Right lung (tissue), 5 donors: Measurements from ENCODE around the gene RFC4. TPM values are rescaled to one million over a fixed set of nuclear protein-coding genes. Genes with fewer than 3 reads are reported as not detected.

Experiments used
- DNase-seq, 2 donors: peaks; one replicate each; pipeline ENCODE4 v3.0.0-alpha.2; 2013
- polyA plus RNA-seq, 5 donors: library from polyadenylated mRNA; unstranded; fragments of 120-200 nt; gene quantifications; one replicate each; pipeline versions ENCODE4 v1.2.1 to v1.2.3, GENCODE V29; 2013; ENCODE audit warnings: inconsistent platforms in 1 of 5, low replicate concordance in 1 of 5; ENCODE audit not compliant: insufficient read length in 5 of 5, insufficient read depth in 1 of 5

The RFC4 gene
- polyA plus RNA-seq, 5 donors, result 40.7 to 56.6 (median 49.2) TPM

DNA sequence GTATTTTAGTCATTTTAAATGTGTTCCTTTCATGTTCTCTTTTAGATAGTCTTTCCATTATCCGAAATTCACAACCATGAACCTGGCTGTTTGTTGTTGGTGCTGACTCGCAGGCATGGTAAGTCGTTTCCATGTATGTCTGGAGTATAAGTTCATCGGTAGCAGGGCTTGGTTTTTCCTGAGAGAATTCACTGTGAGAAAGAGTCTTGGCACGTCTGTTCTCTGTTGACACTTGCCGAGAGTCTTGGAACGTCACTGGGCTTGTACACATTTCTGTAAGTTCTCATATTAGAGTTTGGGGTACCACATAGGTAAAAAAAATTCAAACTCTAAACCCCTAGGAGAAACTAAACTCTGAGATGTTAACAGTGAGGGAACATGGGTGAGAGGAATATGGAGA, 52.3 kb downstream of the RFC4 start:
- no peak for DNase-seq

DNA sequence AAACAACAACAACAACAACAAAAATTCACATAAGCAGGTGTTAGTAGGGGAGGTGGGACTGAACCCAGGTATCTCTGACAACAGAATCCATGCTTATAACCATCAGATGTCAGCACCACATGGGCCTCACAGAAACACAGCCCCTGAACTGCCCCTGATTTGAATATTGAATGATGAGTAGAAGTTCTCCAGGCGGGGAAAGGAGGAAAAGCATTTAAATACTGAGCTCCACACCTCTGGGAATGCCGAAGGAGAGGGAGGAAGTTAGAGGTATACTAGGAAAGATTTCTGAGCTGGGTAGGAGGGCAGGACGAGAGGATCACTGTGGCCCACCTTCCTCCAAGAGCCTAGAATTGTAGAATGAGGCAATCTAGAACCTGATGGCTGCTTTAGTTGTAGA, 54.8 kb downstream of the RFC4 start:
- no peak for DNase-seq

DNA sequence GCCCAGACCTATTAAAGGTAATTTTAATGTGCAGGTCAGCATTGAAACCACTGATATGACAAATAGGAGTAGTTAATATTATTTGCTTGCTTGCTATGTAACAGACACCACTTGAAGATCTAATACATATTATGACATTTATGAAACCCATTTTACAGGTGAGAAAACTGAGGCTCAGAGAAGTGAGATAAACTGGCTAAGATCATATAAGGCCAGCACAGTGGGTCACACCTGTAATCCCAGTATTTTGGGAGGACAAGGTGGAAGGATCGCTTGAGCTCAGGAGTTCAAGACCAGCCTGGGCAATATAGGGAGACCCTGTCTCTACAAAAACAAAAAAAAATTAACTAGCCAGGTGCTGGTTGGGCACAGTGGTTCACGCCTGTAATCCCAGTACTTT, 56.0 kb downstream of the RFC4 start:
- no peak for DNase-seq

DNA sequence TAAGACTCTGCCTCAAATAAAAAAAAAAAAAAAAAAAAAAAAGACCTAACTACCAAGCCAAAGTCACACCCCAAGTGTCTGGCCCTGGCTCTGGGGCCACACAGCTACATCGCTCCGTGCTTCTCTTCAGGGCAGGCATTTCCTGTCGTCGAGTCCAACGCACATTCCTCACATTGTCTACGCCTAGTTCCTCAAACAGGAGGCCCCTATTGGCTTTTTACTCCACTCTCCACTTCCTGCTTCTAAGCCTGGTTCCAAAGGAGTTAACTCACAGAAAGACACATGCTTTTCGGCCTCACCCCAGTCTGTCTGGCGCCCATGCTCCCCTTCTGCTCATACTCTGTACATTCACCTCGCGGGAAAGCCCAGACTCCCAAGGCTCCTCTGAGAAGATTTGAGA, 60.3 kb downstream of the RFC4 start:
- DNase-seq, result peak; percentile 15 to 34

DNA sequence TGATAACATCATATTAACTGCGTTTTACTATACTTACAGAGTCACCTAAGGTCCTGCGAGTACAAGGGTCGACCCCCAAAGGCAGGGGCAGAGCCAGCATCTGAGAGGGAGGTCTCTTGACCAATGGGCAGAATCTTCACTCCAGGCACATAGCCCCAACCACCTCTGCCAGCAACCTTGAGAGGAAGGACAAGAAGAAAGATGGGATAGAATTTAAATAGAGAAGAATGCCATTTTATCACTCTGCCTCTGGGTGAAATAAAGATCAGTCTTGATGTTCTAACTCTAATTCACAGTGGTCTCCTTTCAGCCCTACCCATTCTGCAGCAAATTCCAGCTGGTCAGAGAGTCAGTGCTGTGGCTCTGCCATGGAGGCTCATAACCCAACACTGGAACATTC, 62.6 kb downstream of the RFC4 start:
- no peak for DNase-seq

DNA sequence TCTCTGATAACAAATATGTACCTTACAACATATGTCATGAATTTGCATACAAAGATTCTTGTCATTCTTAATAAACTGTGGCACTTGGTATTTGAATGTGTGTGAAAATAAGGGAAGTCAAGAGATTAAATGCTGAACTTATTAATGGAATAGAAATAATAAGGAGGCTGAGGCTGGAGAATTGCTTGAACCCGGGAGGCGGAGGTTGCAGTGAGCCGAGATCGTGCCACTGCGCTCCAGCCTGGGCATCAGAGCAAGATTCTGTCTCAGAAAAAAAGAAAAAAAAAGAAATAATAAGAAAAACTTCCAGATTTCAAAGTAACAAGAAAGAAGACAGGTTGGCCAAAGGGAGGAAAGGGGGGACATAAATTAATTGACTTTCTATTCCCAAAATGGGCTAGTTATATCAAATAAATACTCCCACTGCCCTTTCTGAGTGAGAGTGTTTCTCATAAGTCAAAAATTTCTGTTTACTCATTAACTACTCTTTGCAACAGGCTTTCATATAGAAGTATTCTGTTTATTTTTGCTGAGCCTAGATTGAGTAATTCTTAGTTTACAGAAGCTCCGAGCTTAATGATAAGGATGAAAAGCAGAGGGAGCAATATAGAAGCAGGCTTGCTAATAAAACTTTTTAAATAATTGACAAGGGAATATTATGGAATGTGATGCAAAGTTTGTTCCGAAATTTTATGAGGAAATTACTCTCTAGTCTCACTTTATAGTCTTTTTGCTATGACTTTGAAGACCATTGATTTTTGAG, 63.5 kb downstream of the RFC4 start:
- DNase-seq, result no peak

Other genes with a start within 250 kb of the RFC4 start
- gene TBCCD1, start 239.1 kb downstream of the RFC4 start, polyA plus RNA-seq, result 10 to 100 TPM; 16.7 to 22.1 (median 19.6) TPM
- 10 to 100 TPM; 58.1 to 70.7 (median 61.3) TPM for gene DNAJB11, start 235.8 kb downstream of the RFC4 start, polyA plus RNA-seq
- 10 to 100 TPM in 1 of 5 donors, under 1 TPM in 1, not detected in 3; 0.15 to 35.6 TPM for gene AHSG, start 193.4 kb downstream of the RFC4 start, polyA plus RNA-seq
- gene FETUB, start 166.1 kb downstream of the RFC4 start, polyA plus RNA-seq, result under 1 TPM in 1 of 5 donors, not detected in 4; 0.33 TPM
- gene HRG, start 140.5 kb downstream of the RFC4 start, polyA plus RNA-seq, result 1 to 10 TPM in 1 of 5 donors, under 1 TPM in 3, not detected in 1; 0.09 to 1.1 (median 0.11) TPM
- gene KNG1, start 89.1 kb downstream of the RFC4 start, polyA plus RNA-seq, result 1 to 10 TPM in 1 of 5 donors, under 1 TPM in 1, not detected in 3; 0.90 to 4.1 TPM
- gene EIF4A2, start 22.9 kb downstream of the RFC4 start, polyA plus RNA-seq, result 100 to 1,000 TPM; 712 to 981 (median 857) TPM
- gene ADIPOQ, start 36.2 kb upstream of the RFC4 start, polyA plus RNA-seq, result under 1 TPM; 0.03 to 0.07 (median 0.05) TPM
- gene ST6GAL1, start 124.0 kb upstream of the RFC4 start, polyA plus RNA-seq, result 10 to 100 TPM; 37.7 to 68.7 (median 60.9) TPM